OCI-LY7 (cell line): ENCODE measurements around the gene SIRPA. TPM values are rescaled to one million over a fixed set of nuclear protein-coding genes. Genes with fewer than 3 reads are reported as not detected.

Experiments
- BruUV-seq: library from RNA; stranded (reverse); fragments of 400-500 nt; replicated peaks from 2 replicates; lab custom pipeline; 2021; lab: Mats Ljungman, UMichigan
- CTCF ChIA-PET: fragments of 300-600 bp; sonication (Branson Sonifier 250); formaldehyde crosslinking; loops from one replicate; lab custom pipeline; 2022; ENCODE audit warnings: antibody characterized with exemption; ENCODE audit not compliant: unreplicated experiment; lab: Charles Lee
- POLR2A ChIA-PET: fragments of 300-600 bp; sonication (Branson Sonifier 250); formaldehyde crosslinking; loops from one replicate; lab custom pipeline; 2022; ENCODE audit warnings: antibody characterized with exemption; lab: Charles Lee
- DNase-seq: peaks from one replicate; pipeline ENCODE4 v3.0.0-alpha.2; 2015; ENCODE audit warnings: low spot score
- H2AFZ ChIP-seq: fragments of 200-600 bp; sonication (generic), shearing (Covaris generic); 2 replicates; pipeline ENCODE4 v1.6.1; 2014; ENCODE audit warnings: mild to moderate bottlenecking, antibody characterized with exemption, low read length, moderate library complexity
- H3K27ac ChIP-seq: fragments of 200-600 bp; sonication (generic); 2 replicates; pipeline ENCODE4 v1.5.1; 2014; ENCODE audit warnings: mixed run types, low read depth, mild to moderate bottlenecking, moderate library complexity, low read length, inconsistent platforms; ENCODE audit not compliant: poor library complexity, severe bottlenecking
- H3K36me3 ChIP-seq: fragments of 200-600 bp; sonication (generic); 2 replicates; pipeline ENCODE4 v1.6.1; 2014; ENCODE audit warnings: mild to moderate bottlenecking, antibody characterized with exemption, low read length, moderate library complexity, mixed read lengths; ENCODE audit not compliant: insufficient read depth
- H3K4me1 ChIP-seq: fragments of 200-600 bp; sonication (generic); 2 replicates; pipeline ENCODE4 v1.5.1; 2014; ENCODE audit warnings: mild to moderate bottlenecking, low read length; ENCODE audit not compliant: insufficient read depth, poor library complexity, severe bottlenecking
- H3K4me2 ChIP-seq: fragments of 200-600 bp; sonication (generic); 2 replicates; pipeline ENCODE4 v1.6.1; 2014; ENCODE audit warnings: mild to moderate bottlenecking, low read length
- H3K4me3 ChIP-seq: fragments of 200-600 bp; sonication (generic); 2 replicates; pipeline ENCODE4 v1.5.1; 2014; ENCODE audit warnings: mild to moderate bottlenecking, low read depth, low read length; ENCODE audit not compliant: poor library complexity, severe bottlenecking
- H3K79me2 ChIP-seq: fragments of 200-600 bp; sonication (generic); 2 replicates; pipeline ENCODE4 v1.6.1; 2016; ENCODE audit warnings: low read depth, mild to moderate bottlenecking, low read length, moderate library complexity, mixed read lengths; ENCODE audit not compliant: insufficient read depth
- H3K9me2 ChIP-seq: fragments of 200-600 bp; sonication (generic); 2 replicates; pipeline ENCODE4 v1.6.1; 2016; ENCODE audit warnings: mild to moderate bottlenecking, low read length, mixed read lengths; ENCODE audit not compliant: insufficient read depth
- H3K9me3 ChIP-seq: fragments of 200-600 bp; sonication (generic); 2 replicates; pipeline ENCODE4 v1.6.1; 2014; ENCODE audit warnings: mild to moderate bottlenecking, mixed run types, low read length, mixed read lengths
- H4K20me1 ChIP-seq: fragments of 200-600 bp; sonication (generic); 2 replicates; pipeline ENCODE4 v1.6.1; 2014; ENCODE audit warnings: mild to moderate bottlenecking, antibody characterized with exemption, low read length, moderate library complexity, mixed read lengths; ENCODE audit not compliant: insufficient read depth
- EZH2phosphoT487 ChIP-seq: fragments of 200-600 bp; sonication (generic); IDR thresholded peaks from 2 replicates; pipeline ENCODE4 v1.6.1; 2018; ENCODE audit warnings: low read depth, borderline replicate concordance, mild to moderate bottlenecking, mixed run types, antibody characterized with exemption, low read length, moderate library complexity, mixed read lengths
- intact Hi-C: fragments of 100-400 bp; cut with micrococcal nuclease; formaldehyde crosslinking; loops from one replicate; pipeline ENCODE4 v1.10.0; 2022; ENCODE audit not compliant: unreplicated experiment
- total RNA-seq, 2 experiments: library from RNA; depleted of rRNA in 1 of 2; stranded (reverse); fragments of >200 nt in 1 of 2; shearing (Covaris generic) in 1 of 2; gene quantifications; 2 replicates each; pipeline ENCODE4 v1.2.3, GENCODE V29; 2014 to 2022
- TF ChIP-seq, protein P1 (sequence below): fragments of 200-600 bp; sonication (generic); conservative IDR thresholded peaks from 2 replicates; pipeline ENCODE4 v1.5.1; 2014; ENCODE audit warnings: mild to moderate bottlenecking, antibody characterized with exemption, low read length, moderate library complexity, mixed read lengths

The SIRPA gene
- total RNA-seq, 2 experiments from 2014 or later = not detected

DNA sequence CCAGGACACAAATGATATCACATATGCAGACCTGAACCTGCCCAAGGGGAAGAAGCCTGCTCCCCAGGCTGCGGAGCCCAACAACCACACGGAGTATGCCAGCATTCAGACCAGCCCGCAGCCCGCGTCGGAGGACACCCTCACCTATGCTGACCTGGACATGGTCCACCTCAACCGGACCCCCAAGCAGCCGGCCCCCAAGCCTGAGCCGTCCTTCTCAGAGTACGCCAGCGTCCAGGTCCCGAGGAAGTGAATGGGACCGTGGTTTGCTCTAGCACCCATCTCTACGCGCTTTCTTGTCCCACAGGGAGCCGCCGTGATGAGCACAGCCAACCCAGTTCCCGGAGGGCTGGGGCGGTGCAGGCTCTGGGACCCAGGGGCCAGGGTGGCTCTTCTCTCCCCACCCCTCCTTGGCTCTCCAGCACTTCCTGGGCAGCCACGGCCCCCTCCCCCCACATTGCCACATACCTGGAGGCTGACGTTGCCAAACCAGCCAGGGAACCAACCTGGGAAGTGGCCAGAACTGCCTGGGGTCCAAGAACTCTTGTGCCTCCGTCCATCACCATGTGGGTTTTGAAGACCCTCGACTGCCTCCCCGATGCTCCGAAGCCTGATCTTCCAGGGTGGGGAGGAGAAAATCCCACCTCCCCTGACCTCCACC lies 42.2 kb downstream of the SIRPA start:
- intact Hi-C loops = no loop called here
- Histone ChIP-seq H3K27ac (no peak overlapping the region), H3K9me2 (no peaks in the 10 kb centered on the region), H3K4me3 (no peak overlapping the region), H2AFZ (no peak overlapping the region), H3K36me3 (no peaks in the 10 kb centered on the region), H3K4me2 (no peak overlapping the region), H3K79me2 (no peaks in the 10 kb centered on the region), H3K9me3 (no peaks in the 10 kb centered on the region), H4K20me1 (no peaks in the 10 kb centered on the region), H3K4me1 (no peaks in the 10 kb centered on the region)
- ChIA-PET POLR2A (no interaction called here), CTCF (no interaction called here)
- DNase-seq = no peak
- TF ChIP-seq EZH2phosphoT487 = no peak
- TF ChIP-seq, protein P1, sequence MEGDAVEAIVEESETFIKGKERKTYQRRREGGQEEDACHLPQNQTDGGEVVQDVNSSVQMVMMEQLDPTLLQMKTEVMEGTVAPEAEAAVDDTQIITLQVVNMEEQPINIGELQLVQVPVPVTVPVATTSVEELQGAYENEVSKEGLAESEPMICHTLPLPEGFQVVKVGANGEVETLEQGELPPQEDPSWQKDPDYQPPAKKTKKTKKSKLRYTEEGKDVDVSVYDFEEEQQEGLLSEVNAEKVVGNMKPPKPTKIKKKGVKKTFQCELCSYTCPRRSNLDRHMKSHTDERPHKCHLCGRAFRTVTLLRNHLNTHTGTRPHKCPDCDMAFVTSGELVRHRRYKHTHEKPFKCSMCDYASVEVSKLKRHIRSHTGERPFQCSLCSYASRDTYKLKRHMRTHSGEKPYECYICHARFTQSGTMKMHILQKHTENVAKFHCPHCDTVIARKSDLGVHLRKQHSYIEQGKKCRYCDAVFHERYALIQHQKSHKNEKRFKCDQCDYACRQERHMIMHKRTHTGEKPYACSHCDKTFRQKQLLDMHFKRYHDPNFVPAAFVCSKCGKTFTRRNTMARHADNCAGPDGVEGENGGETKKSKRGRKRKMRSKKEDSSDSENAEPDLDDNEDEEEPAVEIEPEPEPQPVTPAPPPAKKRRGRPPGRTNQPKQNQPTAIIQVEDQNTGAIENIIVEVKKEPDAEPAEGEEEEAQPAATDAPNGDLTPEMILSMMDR = no peak
- BruUV-seq = no TSS peak

DNA sequence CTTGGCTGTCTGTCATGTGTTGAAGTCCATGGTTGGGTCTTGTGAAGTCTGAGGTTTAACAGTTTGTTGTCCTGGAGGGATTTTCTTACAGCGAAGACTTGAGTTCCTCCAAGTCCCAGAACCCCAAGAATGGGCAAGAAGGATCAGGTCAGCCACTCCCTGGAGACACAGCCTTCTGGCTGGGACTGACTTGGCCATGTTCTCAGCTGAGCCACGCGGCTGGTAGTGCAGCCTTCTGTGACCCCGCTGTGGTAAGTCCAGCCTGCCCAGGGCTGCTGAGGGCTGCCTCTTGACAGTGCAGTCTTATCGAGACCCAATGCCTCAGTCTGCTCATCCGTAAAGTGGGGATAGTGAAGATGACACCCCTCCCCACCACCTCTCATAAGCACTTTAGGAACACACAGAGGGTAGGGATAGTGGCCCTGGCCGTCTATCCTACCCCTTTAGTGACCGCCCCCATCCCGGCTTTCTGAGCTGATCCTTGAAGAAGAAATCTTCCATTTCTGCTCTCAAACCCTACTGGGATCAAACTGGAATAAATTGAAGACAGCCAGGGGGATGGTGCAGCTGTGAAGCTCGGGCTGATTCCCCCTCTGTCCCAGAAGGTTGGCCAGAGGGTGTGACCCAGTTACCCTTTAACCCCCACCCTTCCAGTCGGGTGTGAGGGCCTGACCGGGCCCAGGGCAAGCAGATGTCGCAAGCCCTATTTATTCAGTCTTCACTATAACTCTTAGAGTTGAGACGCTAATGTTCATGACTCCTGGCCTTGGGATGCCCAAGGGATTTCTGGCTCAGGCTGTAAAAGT lies 43.5 kb downstream of the SIRPA start:
- no peaks in the 10 kb centered on the region for H3K4me1 ChIP-seq
- no peak overlapping the region for H2AFZ ChIP-seq
- intact Hi-C loops = no loop called here
- POLR2A ChIA-PET = no interaction called here
- TF ChIP-seq EZH2phosphoT487 = no peak
- TF ChIP-seq, protein P1 = no peak
- H3K9me3 ChIP-seq = no peaks in the 10 kb centered on the region
- H3K27ac ChIP-seq = no peak overlapping the region
- no peak overlapping the region for H3K4me3 ChIP-seq
- H3K79me2 ChIP-seq = no peaks in the 10 kb centered on the region
- CTCF ChIA-PET = no interaction called here
- BruUV-seq = no TSS peak
- no peaks in the 10 kb centered on the region for H3K36me3 ChIP-seq
- no peak overlapping the region for H3K4me2 ChIP-seq
- H4K20me1 ChIP-seq = no peaks in the 10 kb centered on the region
- H3K9me2 ChIP-seq = no peaks in the 10 kb centered on the region
- DNase-seq = no peak

DNA sequence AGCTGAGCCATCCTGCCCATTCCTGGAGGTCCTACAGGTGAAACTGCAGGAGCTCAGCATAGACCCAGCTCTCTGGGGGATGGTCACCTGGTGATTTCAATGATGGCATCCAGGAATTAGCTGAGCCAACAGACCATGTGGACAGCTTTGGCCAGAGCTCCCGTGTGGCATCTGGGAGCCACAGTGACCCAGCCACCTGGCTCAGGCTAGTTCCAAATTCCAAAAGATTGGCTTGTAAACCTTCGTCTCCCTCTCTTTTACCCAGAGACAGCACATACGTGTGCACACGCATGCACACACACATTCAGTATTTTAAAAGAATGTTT lies 44.0 kb downstream of the SIRPA start:
- Histone ChIP-seq H2AFZ (no peak overlapping the region), H3K9me3 (no peaks in the 10 kb centered on the region), H4K20me1 (no peaks in the 10 kb centered on the region), H3K4me1 (no peaks in the 10 kb centered on the region), H3K4me3 (no peak overlapping the region), H3K36me3 (no peaks in the 10 kb centered on the region), H3K4me2 (no peak overlapping the region), H3K27ac (no peak overlapping the region), H3K79me2 (no peaks in the 10 kb centered on the region), H3K9me2 (no peaks in the 10 kb centered on the region)
- no TSS peak for BruUV-seq
- intact Hi-C loops = no loop called here
- ChIA-PET CTCF (no interaction called here), POLR2A (no interaction called here)
- TF ChIP-seq, protein P1 = no peak
- no peak for TF ChIP-seq EZH2phosphoT487
- DNase-seq = no peak
